Gastroesophageal sphincter (tissue), 4 donors: ENCODE data around the gene GARIN5A. TPM values are rescaled to one million over a fixed set of nuclear protein-coding genes. Genes with fewer than 3 reads are reported as not detected.
A peak's percentile ranks its signal among the peaks of the same experiment; 100 is the strongest.

Experiments
- ATAC-seq: fragments of 150-250 bp; one replicate; pipeline ENCODE4 v1.9.1; 2016; ENCODE audit warnings: mild to moderate bottlenecking, moderate library complexity
- H3K27ac ChIP-seq, 4 donors: fragments of 200-600 bp; sonication (generic) in 3 of 4; 1 replicate in 3 of 4; 2 replicates in 1 of 4; pipeline ENCODE4 v1.5.1; 2016 to 2019
- H3K27me3 ChIP-seq: fragments of 200-600 bp; sonication (generic); one replicate; pipeline ENCODE4 v1.5.1; 2019
- H3K36me3 ChIP-seq, 2 donors: fragments of 200-600 bp; sonication (generic); one replicate each; pipeline ENCODE4 v1.5.1; 2019; ENCODE audit warnings: control low read depth in 1 of 2
- H3K4me1 ChIP-seq, 3 donors: fragments of 200-600 bp; sonication (generic); 1 replicate in 2 of 3; 2 replicates in 1 of 3; pipeline ENCODE4 v1.5.1; 2016 to 2019; ENCODE audit warnings: control low read depth in 2 of 3
- H3K4me3 ChIP-seq, 2 donors: fragments of 200-600 bp; sonication (generic); one replicate each; pipeline ENCODE4 v1.5.1; 2019; ENCODE audit warnings: mild to moderate bottlenecking in 1 of 2, moderate library complexity in 1 of 2
- H3K9me3 ChIP-seq, 3 donors: fragments of 200-600 bp; sonication (generic); one replicate each; pipeline ENCODE4 v1.5.1; 2017 to 2019; ENCODE audit warnings: control low read depth in 2 of 3
- CTCF ChIP-seq, 4 experiments: fragments of 200-600 bp in 2 of 4; fragments of 450-650 bp in 2 of 4; sonication (generic) in 1 of 4; IDR thresholded peaks; one replicate each; pipeline ENCODE4 v1.5.1; 2017 to 2019; ENCODE audit warnings: antibody characterized with exemption in 4 of 4, mild to moderate bottlenecking in 2 of 4, moderate library complexity in 2 of 4
- EP300 ChIP-seq: sonication (generic); formaldehyde crosslinking; IDR thresholded peaks from one replicate; pipeline ENCODE4 v1.6.1; 2017; ENCODE audit warnings: antibody characterized with exemption, mild to moderate bottlenecking
- POLR2A ChIP-seq, 2 donors: fragments of 450-650 bp; IDR thresholded peaks; one replicate each; pipeline ENCODE4 v1.6.1; 2017; ENCODE audit warnings: antibody characterized with exemption in 2 of 2, mild to moderate bottlenecking in 2 of 2, moderate library complexity in 1 of 2
- POLR2AphosphoS5 ChIP-seq: sonication (generic); formaldehyde crosslinking; IDR thresholded peaks from one replicate; pipeline ENCODE4 v1.6.1; 2017; ENCODE audit warnings: antibody characterized with exemption
- WGBS, 2 donors: methylation state at CpG; one replicate each; pipeline ENCODE4 v1.1.5; 2018; ENCODE audit warnings: low coverage in 1 of 2; 5-methylcytosine and 5-hydroxymethylcytosine counted together
- total RNA-seq, 4 donors: library from RNA; depleted of rRNA; stranded (reverse); fragments of >200 nt; gene quantifications; one replicate each; pipeline ENCODE4 v1.1.0, GENCODE V29; 2016

The GARIN5A gene
- total RNA-seq, 4 donors from 2014 or later: 0.78 to 1.7 TPM; not detected in 2

- no peak for ATAC-seq
- H3K27ac ChIP-seq: no peak overlapping the region
- H3K4me3 ChIP-seq: no peak overlapping the region
- H3K36me3 ChIP-seq: no peaks in the 10 kb centered on the region
- TF ChIP-seq CTCF (IDR thresholded peaks at IDR 0.05) (no peak), EP300 (no peak), POLR2A (IDR thresholded peaks at IDR 0.05) (no peak), POLR2AphosphoS5 (no peak)
- H3K9me3 ChIP-seq: no peaks in the 10 kb centered on the region
- H3K27me3 ChIP-seq: peaks cover 51% of the 10 kb centered on the region
- WGBS, 2 donors: 80 to 100% methylated on average over 1 of the region's 7 CpGs
- H3K4me1 ChIP-seq: peaks cover 0 to 30% (median 7%) of the 10 kb centered on the region in 3 donors
Measured at GRCh38 chr19:50428772-50429463, 47.7 kb downstream of the GARIN5A start.

- Histone ChIP-seq H3K36me3 (no peaks in the 10 kb centered on the region), H3K27ac (peak overlapping the region in 2 of 4 donors; percentile 43 to 64), H3K27me3 (peaks cover 51% of the 10 kb centered on the region), H3K9me3 (no peaks in the 10 kb centered on the region), H3K4me3 (peak overlapping the region in 1 of 2 donors; percentile 38), H3K4me1 (peaks cover 0 to 30% (median 7%) of the 10 kb centered on the region in 3 donors)
- WGBS, 2 donors: 4% methylated on average over 5 of the region's 38 CpGs; no CpG with 5 or more reads in 1 of the 2 donors
- TF ChIP-seq EP300 (no peak), POLR2A (IDR thresholded peaks at IDR 0.05) (peak; percentile 18 to 19), POLR2AphosphoS5 (no peak)
- ATAC-seq: peak; percentile 80
Measured at GRCh38 chr19:50427997-50428425, 48.6 kb downstream of the GARIN5A start.

- Histone ChIP-seq H3K36me3 (no peaks in the 10 kb centered on the region), H3K27me3 (peaks cover 51% of the 10 kb centered on the region), H3K4me3 (peak overlapping the region in 1 of 2 donors; percentile 38), H3K9me3 (no peaks in the 10 kb centered on the region), H3K27ac (peak overlapping the region in 1 of 4 donors; percentile 64), H3K4me1 (peaks cover 0 to 27% (median 5%) of the 10 kb centered on the region in 3 donors)
- no peak for ATAC-seq
- TF ChIP-seq CTCF (IDR thresholded peaks at IDR 0.05): no peak
- no peak for TF ChIP-seq POLR2AphosphoS5
- TF ChIP-seq POLR2A (IDR thresholded peaks at IDR 0.05): no peak
- TF ChIP-seq EP300: no peak
- 63 to 95% methylated on average over 4 to 16 of the region's 26 CpGs for WGBS, 2 donors
Measured at GRCh38 chr19:50427318-50427925, 49.2 kb downstream of the GARIN5A start.

- peaks cover 0 to 10% (median 0%) of the 10 kb centered on the region in 3 donors for H3K4me1 ChIP-seq
- peaks cover 61% of the 10 kb centered on the region for H3K27me3 ChIP-seq
- TF ChIP-seq POLR2A (IDR thresholded peaks at IDR 0.05) (no peak), CTCF (IDR thresholded peaks at IDR 0.05) (no peak)
- ATAC-seq: no peak
- no peaks in the 10 kb centered on the region for H3K36me3 ChIP-seq
- no peak overlapping the region for H3K27ac ChIP-seq
- no peak overlapping the region for H3K4me3 ChIP-seq
- no peaks in the 10 kb centered on the region for H3K9me3 ChIP-seq
- 78 to 89% methylated on average over 4 to 5 of the region's 7 CpGs for WGBS, 2 donors
Measured at GRCh38 chr19:50425581-50425980, 51.1 kb downstream of the GARIN5A start.

GRCh38 chr19:50423279-50424113 is 53.2 kb downstream of the GARIN5A start:
- Histone ChIP-seq H3K27ac (no peak overlapping the region), H3K9me3 (no peaks in the 10 kb centered on the region), H3K36me3 (no peaks in the 10 kb centered on the region), H3K4me1 (peaks cover 0 to 17% (median 4%) of the 10 kb centered on the region in 3 donors), H3K4me3 (no peak overlapping the region), H3K27me3 (peaks cover 68% of the 10 kb centered on the region)
- WGBS, 2 donors: 63 to 78% methylated on average over 2 to 7 of the region's 22 CpGs
- ATAC-seq: no peak
- TF ChIP-seq POLR2AphosphoS5 (no peak), CTCF (IDR thresholded peaks at IDR 0.05) (no peak), EP300 (no peak), POLR2A (IDR thresholded peaks at IDR 0.05) (no peak)
